HG03103 (cell line): ENCODE data around the gene PREPL.
A peak's percentile ranks its signal among the peaks of the same experiment; 100 is the strongest.
"Not testable (repeated sequence)": the region's sequence is repeated elsewhere in the genome, so short reads cannot be mapped to it uniquely, and the experiment has no call there.

Experiments used
- ATAC-seq: cut with Tn5 transposase; IDR thresholded peaks from one replicate; pipeline ENCODE4 v1.9.1; 2021; ENCODE audit warnings: low read depth; ENCODE audit not compliant: unreplicated experiment

Gene PREPL

GRCh38 chr2:44361330-44362206 is at the start of gene PREPL, which contains the start of gene CAMKMT:
Gene PREPL, minus strand, starts transcription at chr2:44361494. Its CDS starts 15,152 bp downstream, at chr2:44346342.
Gene CAMKMT, plus strand, starts transcription at chr2:44361947.
- ATAC-seq = peak; percentile 63

- no peak for ATAC-seq
Measured at GRCh38 chr2:44398243-44398897, 37.1 kb upstream of the PREPL start.

- no peak for ATAC-seq
Measured at GRCh38 chr2:44397447-44398175, 36.3 kb upstream of the PREPL start.

- ATAC-seq = no peak
Measured at GRCh38 chr2:44392338-44392943, 31.1 kb upstream of the PREPL start.

- no peak for ATAC-seq
Measured at GRCh38 chr2:44389895-44390294, 28.6 kb upstream of the PREPL start.

GRCh38 chr2:44388877-44389276 is 27.6 kb upstream of the PREPL start:
- no peak for ATAC-seq

- ATAC-seq = not testable (repeated sequence)
Measured at GRCh38 chr2:44385226-44385625, 23.9 kb upstream of the PREPL start.

- ATAC-seq = no peak
Measured at GRCh38 chr2:44377486-44377885, 16.2 kb upstream of the PREPL start.

GRCh38 chr2:44372246-44372645 is 11.0 kb upstream of the PREPL start:
- ATAC-seq = no peak

- ATAC-seq = no peak
Measured at GRCh38 chr2:44371445-44371844, 10.2 kb upstream of the PREPL start.

GRCh38 chr2:44369392-44369791 is 8.1 kb upstream of the PREPL start:
- no peak for ATAC-seq

GRCh38 chr2:44367591-44367990 is 6.3 kb upstream of the PREPL start:
- no peak for ATAC-seq

- ATAC-seq = no peak
Measured at GRCh38 chr2:44364604-44365003, 3.3 kb upstream of the PREPL start.

GRCh38 chr2:44362207-44363015 is 1.1 kb upstream of the PREPL start:
- peak; percentile 6 for ATAC-seq

- ATAC-seq = peak; percentile 10
Measured at GRCh38 chr2:44360749-44361329, 455 bp downstream of the PREPL start.

GRCh38 chr2:44358503-44358902 is 2.8 kb downstream of the PREPL start:
- no peak for ATAC-seq

GRCh38 chr2:44354761-44355160 is 6.5 kb downstream of the PREPL start:
- no peak for ATAC-seq

- ATAC-seq = no peak
Measured at GRCh38 chr2:44352510-44352909, 8.8 kb downstream of the PREPL start.

- ATAC-seq = no peak
Measured at GRCh38 chr2:44351676-44352075, 9.6 kb downstream of the PREPL start.

- ATAC-seq = no peak
Measured at GRCh38 chr2:44351088-44351487, 10.2 kb downstream of the PREPL start.
